Fibroblast of villous mesenchyme (primary cell): ENCODE measurements around the gene BZW2. TPM values are rescaled to one million over a fixed set of nuclear protein-coding genes. Genes with fewer than 3 reads are reported as not detected.

Source experiments
- DNase-seq: peaks from one replicate; pipeline ENCODE4 v3.0.0-alpha.2; 2010; ENCODE audit warnings: low read depth
- H3K4me3 ChIP-seq: 2 replicates; pipeline ENCODE4 v1.5.1; 2011; ENCODE audit warnings: low read depth, mild to moderate bottlenecking, low read length
- CTCF ChIP-seq: IDR thresholded peaks from 2 replicates; pipeline ENCODE4 v1.5.1; 2012; ENCODE audit warnings: low read depth, mild to moderate bottlenecking, low read length; ENCODE audit not compliant: insufficient read depth
- total RNA-seq: library from RNA; depleted of rRNA; stranded (reverse); fragments of >200 nt; gene quantifications from 2 replicates; pipeline ENCODE4 v1.2.3, GENCODE V29; 2012

Gene BZW2
- total RNA-seq, 1 donor, result 53.5 TPM

GRCh38 chr7:16697507-16698199 is 51.7 kb downstream of the BZW2 start:
- TF ChIP-seq CTCF, result no peak

GRCh38 chr7:16698200-16698905 is 52.4 kb downstream of the BZW2 start:
- no peak overlapping the region for H3K4me3 ChIP-seq

More at GRCh38 chr7:16697507-16698199, 51.7 kb downstream of the BZW2 start:
- no peak overlapping the region for H3K4me3 ChIP-seq
- no peak for DNase-seq

GRCh38 chr7:16702441-16702840 is 56.5 kb downstream of the BZW2 start:
- peak; percentile 41 for DNase-seq

More at GRCh38 chr7:16698200-16698905, 52.4 kb downstream of the BZW2 start:
- no peak for DNase-seq
- no peak for TF ChIP-seq CTCF

GRCh38 chr7:16708511-16708910 is 62.5 kb downstream of the BZW2 start:
- H3K4me3 ChIP-seq, result no peak overlapping the region
- no peak for DNase-seq
- TF ChIP-seq CTCF, result no peak

More at GRCh38 chr7:16702441-16702840, 56.5 kb downstream of the BZW2 start:
- TF ChIP-seq CTCF, result no peak
- no peak overlapping the region for H3K4me3 ChIP-seq

GRCh38 chr7:16708980-16709379 is 63.0 kb downstream of the BZW2 start:
- H3K4me3 ChIP-seq, result no peak overlapping the region

GRCh38 chr7:16710651-16711050 is 64.7 kb downstream of the BZW2 start:
- no peak for TF ChIP-seq CTCF
- H3K4me3 ChIP-seq, result no peak overlapping the region
- DNase-seq, result no peak

More at GRCh38 chr7:16708980-16709379, 63.0 kb downstream of the BZW2 start:
- TF ChIP-seq CTCF, result no peak
- peak; percentile 87 for DNase-seq
